T-cell (primary cell): ENCODE results near the gene POU4F1. TPM values are rescaled to one million over a fixed set of nuclear protein-coding genes. Genes with fewer than 3 reads are reported as not detected.
A peak's percentile ranks its signal among the peaks of the same experiment; 100 is the strongest.

Experiments used
- ATAC-seq, 4 experiments: fragments of 200-7000 bp in 3 of 4; fragments of 150-1000 bp in 1 of 4; cut with Tn5 transposase; replicated peaks in 1 of 4; 1 replicate in 3 of 4; 2 replicates in 1 of 4; pipeline ENCODE4 v1.10.0; 2021; ENCODE audit warnings: moderate library complexity in 3 of 4, mild to moderate bottlenecking in 2 of 4, moderate number of reproducible peaks in 1 of 4
- CTCF ChIA-PET, 2 donors: fragments of 300-600 bp; sonication (Branson Sonifier 250); formaldehyde crosslinking; loops; one replicate each; lab custom pipeline; 2022; ENCODE audit warnings: antibody characterized with exemption in 2 of 2; lab: Charles Lee
- POLR2A ChIA-PET, 2 donors: fragments of 300-600 bp; sonication (Branson Sonifier 250); formaldehyde crosslinking; loops; one replicate each; lab custom pipeline; 2022; ENCODE audit warnings: antibody characterized with exemption in 2 of 2; lab: Charles Lee
- DNase-seq, 35 experiments: peaks; one replicate each; pipeline versions ENCODE4 v3.0.0 to v3.0.0-alpha.2; 2013 to 2023
- H3K27ac ChIP-seq: one replicate; pipeline ENCODE4 v1.5.1; 2013; ENCODE audit warnings: low read length
- H3K27me3 ChIP-seq, 2 experiments: replicated peaks in 1 of 2; 1 replicate in 1 of 2; 2 replicates in 1 of 2; pipeline versions ENCODE4 v1.6.1 to v1.7.0; 2013; ENCODE audit warnings: low read length in 1 of 2, mixed read lengths in 1 of 2; ENCODE audit not compliant: control insufficient read depth in 2 of 2, insufficient read depth in 2 of 2; ENCODE audit errors: extremely low read depth in 1 of 2
- H3K36me3 ChIP-seq, 2 donors: 1 replicate in 1 of 2; 2 replicates in 1 of 2; pipeline versions ENCODE4 v1.6.1 to v1.7.0; 2013; ENCODE audit warnings: low read length in 1 of 2; ENCODE audit not compliant: control insufficient read depth in 2 of 2, insufficient read depth in 1 of 2; ENCODE audit errors: extremely low read depth in 1 of 2
- H3K4me1 ChIP-seq, 2 experiments: 1 replicate in 1 of 2; 2 replicates in 1 of 2; pipeline versions ENCODE4 v1.6.1 to v1.7.0; 2013; ENCODE audit warnings: low read length in 2 of 2, mixed read lengths in 1 of 2; ENCODE audit not compliant: insufficient read depth in 2 of 2, control insufficient read depth in 1 of 2; ENCODE audit errors: extremely low read depth in 1 of 2
- H3K4me3 ChIP-seq, 2 donors: 1 replicate in 1 of 2; 2 replicates in 1 of 2; pipeline versions ENCODE4 v1.5.1 to v1.7.0; 2013; ENCODE audit warnings: mild to moderate bottlenecking in 2 of 2, low read length in 1 of 2, moderate library complexity in 1 of 2; ENCODE audit not compliant: control insufficient read depth in 1 of 2; ENCODE audit errors: extremely low read depth in 1 of 2
- H3K9me3 ChIP-seq: 2 replicates; pipeline ENCODE4 v1.7.0; 2013
- H3K27ac Mint-ChIP-seq, 2 donors: one replicate each; pipeline ENCODE4 v1.8.0; 2020 to 2021; ENCODE audit warnings: mild to moderate bottlenecking in 2 of 2, mixed read lengths in 2 of 2
- H3K27me3 Mint-ChIP-seq, 2 donors: one replicate each; pipeline ENCODE4 v1.8.0; 2021 to 2022; ENCODE audit warnings: mixed read lengths in 2 of 2
- H3K36me3 Mint-ChIP-seq: one replicate; pipeline ENCODE4 v1.8.0; 2021; ENCODE audit warnings: mixed read lengths
- H3K4me1 Mint-ChIP-seq, 3 donors: one replicate each; pipeline ENCODE4 v1.8.0; 2020 to 2022; ENCODE audit warnings: mixed read lengths in 3 of 3, mild to moderate bottlenecking in 1 of 3
- H3K4me3 Mint-ChIP-seq, 3 donors: one replicate each; pipeline ENCODE4 v1.8.0; 2020 to 2022; ENCODE audit warnings: mild to moderate bottlenecking in 3 of 3, mixed read lengths in 3 of 3, moderate library complexity in 3 of 3
- H3K9me3 Mint-ChIP-seq, 3 donors: one replicate each; pipeline ENCODE4 v1.8.0; 2020 to 2022; ENCODE audit warnings: mixed read lengths in 3 of 3
- WGBS: methylation state at CpG from one replicate; pipeline ENCODE4 v1.1.5; 2013; ENCODE audit warnings: missing lambda C conversion rate; ENCODE audit not compliant: insufficient coverage; 5-methylcytosine and 5-hydroxymethylcytosine counted together
- total RNA-seq, 35 experiments: library from RNA in 6 of 35; stranded (reverse) in 6 of 35; fragments of 120-200 nt in 1 of 35; gene quantifications; one replicate each; pipeline versions ENCODE4 v1.2.1 to v1.2.4 and lab custom pipeline; 2013 to 2026

POU4F1 gene
- total RNA-seq, 5 donors from 2014 or later (not counting 1 experiment from before 2014, with no cell fraction given): 0.07 to 0.13 (median 0.10) TPM; not detected in 1

DNA sequence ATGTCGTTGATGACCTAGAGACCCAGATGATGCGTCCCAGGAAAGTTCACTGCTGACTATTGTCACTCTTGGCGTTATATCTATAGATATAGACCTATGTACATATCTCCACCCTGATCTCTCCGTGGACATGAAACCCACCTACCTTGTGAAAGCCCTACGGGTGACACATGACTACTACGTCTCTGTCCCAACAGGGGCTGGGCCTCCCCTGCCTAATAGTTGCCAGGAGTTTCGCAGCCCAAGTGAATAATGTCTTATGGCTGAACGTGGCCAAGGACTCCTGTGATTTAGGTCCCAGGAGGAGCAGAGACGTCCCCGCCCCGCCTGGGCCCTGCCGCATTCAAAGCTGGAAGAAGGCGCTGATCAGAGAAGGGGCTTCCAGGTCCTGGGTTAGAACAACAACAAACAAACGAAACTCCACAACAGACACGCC is 4.9 kb upstream of the POU4F1 start:
- peaks cover 10 to 41% of the 10 kb centered on the region in 2 experiments for H3K4me1 ChIP-seq
- peaks cover 67 to 71% of the 10 kb centered on the region in 2 donors for H3K27me3 Mint-ChIP-seq
- H3K4me3 ChIP-seq: peak overlapping the region; percentile 0 to 69
- peak overlapping the region in 1 of 2 donors; percentile 46 for H3K27ac Mint-ChIP-seq
- H3K36me3 ChIP-seq: no peaks in the 10 kb centered on the region
- ChIA-PET CTCF (interaction anchor here in 1 of 2 donors (0.6 to 0.9 kb wide), 2 partner anchors 16 to 35 kb away, joined by 3 read pairs; no protein-coding TSS in a partner anchor), POLR2A (no interaction called here)
- H3K27ac ChIP-seq: no peak overlapping the region
- H3K36me3 Mint-ChIP-seq: no peaks in the 10 kb centered on the region
- H3K9me3 ChIP-seq: no peaks in the 10 kb centered on the region
- ATAC-seq: peak in 1 of 4 experiments; percentile 11
- H3K4me1 Mint-ChIP-seq: peaks cover 41 to 51% (median 47%) of the 10 kb centered on the region in 3 donors
- peaks cover 44 to 64% of the 10 kb centered on the region in 2 experiments for H3K27me3 ChIP-seq
- 12% methylated on average over 11 of the region's 15 CpGs for WGBS
- peak overlapping the region; percentile 64 to 79 (median 67) for H3K4me3 Mint-ChIP-seq
- no peak for DNase-seq
- no peaks in the 10 kb centered on the region for H3K9me3 Mint-ChIP-seq

- H3K4me3 Mint-ChIP-seq: peak overlapping the region in 1 of 3 donors; percentile 79
- ChIA-PET CTCF (interaction anchor here in 1 of 2 donors (0.6 to 0.9 kb wide), 2 partner anchors 15 to 36 kb away, joined by 3 read pairs; no protein-coding TSS in a partner anchor), POLR2A (interaction anchor here in 1 of 2 donors (0.5 kb wide), 1 partner anchor 788 kb away, joined by 4 read pairs; no protein-coding TSS in a partner anchor)
- H3K9me3 Mint-ChIP-seq: no peaks in the 10 kb centered on the region
- Histone ChIP-seq H3K27ac (no peak overlapping the region), H3K4me1 (peaks cover 13 to 46% of the 10 kb centered on the region in 2 experiments), H3K36me3 (no peaks in the 10 kb centered on the region), H3K4me3 (peak overlapping the region in 1 of 2 donors; percentile 33), H3K9me3 (no peaks in the 10 kb centered on the region), H3K27me3 (peaks cover 44 to 69% of the 10 kb centered on the region in 2 experiments)
- peaks cover 44 to 54% (median 51%) of the 10 kb centered on the region in 3 donors for H3K4me1 Mint-ChIP-seq
- DNase-seq (no peak), ATAC-seq (no peak)
- WGBS: 10% methylated on average over 31 of the region's 42 CpGs
- no peaks in the 10 kb centered on the region for H3K36me3 Mint-ChIP-seq
- peak overlapping the region in 1 of 2 donors; percentile 46 for H3K27ac Mint-ChIP-seq
- H3K27me3 Mint-ChIP-seq: peaks cover 70 to 74% of the 10 kb centered on the region in 2 donors
Observed at GRCh38 chr13:78607409-78608251, 4.3 kb upstream of the POU4F1 start.

GRCh38 chr13:78606471-78607408 is 3.4 kb upstream of the POU4F1 start:
- WGBS: 22% methylated on average over 14 of the region's 30 CpGs
- no peaks in the 10 kb centered on the region for H3K9me3 Mint-ChIP-seq
- DNase-seq (no peak), ATAC-seq (no peak)
- peaks cover 16 to 52% of the 10 kb centered on the region in 2 experiments for H3K4me1 ChIP-seq
- ChIA-PET CTCF (interaction anchor here in 1 of 2 donors (0.9 kb wide), 1 partner anchor 14 kb away, joined by 3 read pairs; no protein-coding TSS in a partner anchor), POLR2A (interaction anchor here in 1 of 2 donors (0.5 kb wide), 1 partner anchor 789 kb away, joined by 4 read pairs; no protein-coding TSS in a partner anchor)
- H3K27me3 ChIP-seq: peaks cover 47 to 74% of the 10 kb centered on the region in 2 experiments
- H3K36me3 Mint-ChIP-seq: no peaks in the 10 kb centered on the region
- no peaks in the 10 kb centered on the region for H3K36me3 ChIP-seq
- H3K4me1 Mint-ChIP-seq: peaks cover 49 to 59% (median 56%) of the 10 kb centered on the region in 3 donors
- H3K27ac Mint-ChIP-seq: peak overlapping the region in 1 of 2 donors; percentile 23
- H3K9me3 ChIP-seq: no peaks in the 10 kb centered on the region
- H3K4me3 ChIP-seq: peak overlapping the region in 1 of 2 donors; percentile 10
- H3K4me3 Mint-ChIP-seq: peak overlapping the region in 1 of 3 donors; percentile 79
- no peak overlapping the region for H3K27ac ChIP-seq
- H3K27me3 Mint-ChIP-seq: peaks cover 74 to 79% of the 10 kb centered on the region in 2 donors

DNA sequence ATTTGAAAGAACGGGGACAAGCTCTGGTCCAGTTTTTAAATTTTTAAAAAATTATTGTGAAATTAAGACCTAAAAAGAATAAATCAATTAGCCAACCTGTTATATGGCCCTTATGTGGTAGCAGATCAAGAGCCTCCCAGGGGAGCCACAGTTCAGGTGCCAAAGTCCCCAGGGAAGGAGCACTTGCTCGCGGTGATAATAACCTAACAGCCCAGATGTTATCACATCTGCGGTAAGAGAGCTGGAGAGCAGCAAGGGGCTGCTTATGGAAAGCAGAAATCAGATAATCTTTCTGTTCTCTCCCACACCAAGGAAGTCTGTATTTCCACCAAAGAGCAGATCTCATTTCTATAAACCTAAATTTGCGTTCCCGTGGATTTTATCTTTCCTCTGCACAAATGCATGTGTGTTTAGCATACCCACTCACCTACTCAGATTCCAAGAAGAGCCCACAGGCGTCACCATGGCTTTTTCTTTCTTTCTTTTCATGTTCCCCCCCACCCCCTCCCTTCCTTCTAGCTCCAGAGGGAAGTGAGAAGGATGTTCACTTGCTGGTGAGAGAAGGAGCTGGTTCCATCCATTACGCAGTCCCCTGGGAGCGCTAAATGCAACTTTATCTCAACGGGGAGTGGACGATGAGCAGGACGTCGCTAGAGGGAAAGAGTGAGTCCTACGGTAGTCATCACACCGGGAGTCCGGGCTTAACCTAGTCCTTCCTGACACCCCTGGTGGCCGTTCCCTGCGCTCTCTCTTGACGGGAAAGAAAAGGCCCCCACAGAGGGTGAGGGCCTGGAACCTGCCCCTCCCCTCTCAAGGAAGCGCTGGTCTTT is 1.6 kb upstream of the POU4F1 start:
- H3K4me3 ChIP-seq: no peak overlapping the region
- Mint-ChIP-seq H3K4me1 (peaks cover 50 to 68% (median 54%) of the 10 kb centered on the region in 3 donors), H3K9me3 (no peaks in the 10 kb centered on the region), H3K27me3 (peaks cover 78 to 88% of the 10 kb centered on the region in 2 donors), H3K27ac (no peak overlapping the region), H3K4me3 (no peak overlapping the region), H3K36me3 (no peaks in the 10 kb centered on the region)
- ChIA-PET CTCF (interaction anchor here in 1 of 2 donors (0.6 to 0.7 kb wide), 3 partner anchors 26 to 797 kb away, joined by 3 to 13 read pairs (median 3); no protein-coding TSS in a partner anchor), POLR2A (interaction anchor here (0.6 to 0.7 kb wide), 2 partner anchors 11 to 16 kb away, joined by 3 to 8 read pairs; no protein-coding TSS in a partner anchor)
- H3K27me3 ChIP-seq: peaks cover 47 to 90% of the 10 kb centered on the region in 2 experiments
- peaks cover 22 to 65% of the 10 kb centered on the region in 2 experiments for H3K4me1 ChIP-seq
- ATAC-seq (no peak), DNase-seq (no peak)
- H3K27ac ChIP-seq: no peak overlapping the region
- no peaks in the 10 kb centered on the region for H3K36me3 ChIP-seq
- H3K9me3 ChIP-seq: no peaks in the 10 kb centered on the region
- WGBS: 3% methylated on average over 7 of the region's 20 CpGs

DNA sequence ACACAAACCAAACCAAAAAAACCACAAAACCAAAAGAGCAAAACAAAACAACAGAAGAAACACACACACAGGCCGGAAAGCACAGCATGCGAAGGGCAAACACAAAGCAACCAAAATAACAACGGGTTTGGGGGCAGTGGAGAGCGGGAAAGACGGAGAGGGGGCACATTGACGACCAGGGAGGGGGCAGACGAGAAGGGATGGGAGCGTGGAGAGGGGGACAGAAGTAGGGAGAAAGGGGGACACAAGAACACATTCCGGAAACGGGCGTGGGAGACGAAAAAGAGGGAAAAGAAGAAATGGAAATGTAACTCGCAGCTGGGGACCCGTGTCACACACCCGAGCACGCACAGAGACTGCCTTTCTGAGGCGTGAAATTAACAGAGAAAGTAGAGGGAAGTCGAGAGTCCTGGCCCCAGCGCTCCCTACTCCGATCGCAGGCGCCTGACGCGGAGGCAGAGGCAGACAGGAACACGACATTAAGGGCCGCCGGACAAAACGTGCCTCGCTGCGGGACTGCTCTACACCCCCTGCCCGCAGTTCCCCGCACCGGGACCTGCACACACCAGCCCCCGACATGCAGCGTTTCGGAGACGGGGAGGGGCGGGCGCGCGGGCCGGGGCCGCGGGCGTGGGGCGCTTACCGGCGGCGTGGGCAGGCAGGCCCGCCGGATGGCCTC is 652 bp downstream of the POU4F1 start:
- ChIA-PET POLR2A (no interaction called here), CTCF (no interaction called here)
- Mint-ChIP-seq H3K4me1 (peaks cover 31 to 54% (median 34%) of the 10 kb centered on the region in 3 donors), H3K9me3 (peaks cover 0 to 5% (median 0%) of the 10 kb centered on the region in 3 donors), H3K4me3 (peak overlapping the region; percentile 75 to 81 (median 80)), H3K27me3 (peaks cover 77 to 87% of the 10 kb centered on the region in 2 donors), H3K27ac (peak overlapping the region in 1 of 2 donors; percentile 66), H3K36me3 (no peaks in the 10 kb centered on the region)
- Histone ChIP-seq H3K4me3 (peak overlapping the region; percentile 33 to 80), H3K36me3 (no peaks in the 10 kb centered on the region), H3K27ac (no peak overlapping the region), H3K27me3 (peaks cover 42 to 69% of the 10 kb centered on the region in 2 experiments), H3K9me3 (no peaks in the 10 kb centered on the region), H3K4me1 (peaks cover 17 to 44% of the 10 kb centered on the region in 2 experiments)
- ATAC-seq: peak; percentile 32 to 45 (median 38)
- no peak for DNase-seq
- 2% methylated on average over 49 of the region's 51 CpGs for WGBS
